Stimulated activated CD8-positive, alpha-beta memory T cell treated with anti-CD3 and anti-CD28 coated beads, Interleukin-4, amount 100 ng/mL, for 4 hours (primary cell): ENCODE results near the gene ZEB1.
"Not testable (repeated sequence)": the region's sequence is repeated elsewhere in the genome, so short reads cannot be mapped to it uniquely, and the experiment has no call there.

Source experiments
- DNase-seq, 2 donors: peaks; one replicate each; pipeline ENCODE4 v3.0.0-alpha.2; 2020; ENCODE audit warnings: low read depth in 2 of 2, low spot score in 1 of 2

The ZEB1 gene

DNA sequence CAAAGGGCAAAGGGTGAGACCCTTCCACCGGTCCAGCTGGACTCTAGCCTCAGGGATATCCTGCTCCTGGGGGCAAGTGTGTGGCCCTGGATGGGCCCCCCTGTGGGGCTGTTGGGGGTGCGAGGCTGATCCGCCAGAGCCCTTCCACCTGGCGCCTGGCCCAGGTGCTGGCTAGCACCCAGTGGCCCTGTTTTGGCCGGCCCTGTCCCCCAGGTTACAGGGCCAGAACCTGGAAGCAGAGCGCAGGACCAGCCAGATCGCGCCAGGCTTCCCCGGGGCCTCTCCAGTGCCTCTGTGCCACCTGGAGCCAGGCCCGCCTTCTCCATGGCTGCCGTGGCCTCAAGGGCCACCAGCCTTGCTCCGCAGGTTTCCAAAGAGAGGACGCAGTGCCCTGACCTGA lies 45.2 kb downstream of the ZEB1 start:
- DNase-seq = not testable (repeated sequence)

DNA sequence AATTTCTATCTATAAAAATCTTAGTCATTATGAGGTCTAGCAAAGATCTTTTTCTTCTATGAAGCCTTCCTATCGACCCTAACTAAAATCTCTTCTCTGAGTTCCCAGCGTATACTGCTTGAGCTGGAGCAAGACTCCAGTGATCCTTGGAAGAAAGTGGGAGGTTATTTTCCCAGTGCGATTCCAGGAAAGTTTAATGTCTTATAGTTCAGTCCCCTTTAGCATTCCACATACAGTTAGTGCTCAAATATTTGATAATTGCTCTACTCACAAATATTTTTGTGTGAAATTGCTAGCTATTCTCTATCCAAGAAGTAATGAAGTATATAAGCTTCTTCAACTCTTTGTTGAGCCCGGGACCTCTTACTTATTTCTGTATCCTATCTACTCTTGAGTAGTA lies 47.7 kb downstream of the ZEB1 start:
- DNase-seq = no peak

DNA sequence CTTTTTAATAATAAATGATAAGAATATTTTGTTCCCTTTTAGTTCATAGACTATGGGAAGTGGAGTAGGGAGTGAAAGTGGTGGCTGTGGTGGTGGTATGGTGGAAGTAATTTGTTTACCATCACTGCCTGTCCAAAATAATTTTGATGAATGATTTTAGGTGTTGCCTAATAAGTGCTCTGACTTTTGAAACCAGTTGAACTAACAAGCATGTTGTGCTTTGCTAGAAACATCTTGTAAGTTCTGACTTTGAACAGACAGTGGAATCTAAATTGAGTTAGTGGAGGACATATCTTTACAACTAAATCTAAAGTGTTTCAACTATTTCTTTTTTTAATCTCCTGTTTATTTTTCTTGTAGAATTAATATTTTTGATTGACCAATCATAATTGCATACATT lies 49.7 kb downstream of the ZEB1 start:
- no peak for DNase-seq

DNA sequence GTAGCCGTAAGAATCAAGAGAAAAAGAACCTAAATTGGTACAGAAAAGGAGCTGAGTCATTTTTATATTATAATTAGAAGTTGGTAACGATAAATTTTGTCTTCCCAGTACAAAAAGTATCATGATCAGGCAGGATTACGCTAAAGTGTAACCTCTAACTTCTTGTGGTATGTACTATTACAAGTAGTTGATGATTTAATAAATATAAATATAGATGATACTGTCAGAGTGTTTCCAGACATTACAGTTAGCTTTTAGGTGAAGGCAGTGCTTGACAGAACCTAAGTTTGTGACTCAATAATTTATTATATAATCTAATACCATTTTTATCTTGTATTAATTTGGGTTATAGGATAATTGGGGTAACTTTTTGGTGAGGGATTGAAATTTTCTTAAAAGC lies 53.4 kb downstream of the ZEB1 start:
- DNase-seq = no peak

DNA sequence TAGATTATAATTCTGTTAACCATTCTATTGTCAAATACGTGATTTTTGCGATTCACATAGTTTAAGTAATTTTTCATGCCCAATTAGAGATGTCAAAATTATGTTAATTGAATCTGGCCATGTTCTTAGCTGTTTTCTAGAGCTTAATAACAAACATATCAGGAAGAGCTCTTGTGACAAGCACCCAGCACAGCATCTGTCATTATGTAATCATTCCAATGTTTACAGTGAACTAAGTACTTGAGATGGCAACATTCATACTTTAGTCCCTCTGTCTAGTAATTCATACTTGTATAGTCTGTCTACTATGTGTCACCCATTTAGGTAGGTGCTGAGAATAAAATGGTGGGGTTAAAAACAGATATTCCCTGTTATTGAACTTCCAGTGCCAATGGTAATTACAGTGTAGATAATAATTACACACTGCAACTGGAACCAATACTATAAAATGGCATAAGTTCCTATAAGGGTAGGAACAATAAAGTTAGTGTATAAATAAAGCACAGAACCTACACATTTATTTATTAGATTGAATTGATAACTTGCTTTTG lies 55.2 kb downstream of the ZEB1 start:
- no peak for DNase-seq

DNA sequence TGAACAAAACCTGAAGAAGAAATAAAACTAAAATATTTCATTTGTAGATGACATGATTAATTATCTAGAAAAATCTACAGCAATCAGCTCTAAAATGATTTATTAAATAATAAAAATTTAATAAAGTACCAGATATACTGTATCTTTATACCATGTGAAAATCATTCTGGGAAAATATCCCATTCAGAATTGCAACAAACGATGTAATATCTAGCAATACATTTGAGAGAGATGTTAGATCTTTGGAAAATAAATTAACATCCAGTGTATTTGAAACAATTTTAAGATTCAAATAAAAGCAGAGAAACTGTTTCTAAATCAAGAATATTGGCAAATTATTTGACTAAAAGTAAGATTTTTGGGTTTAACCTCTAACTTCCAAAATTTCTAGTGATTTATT lies 62.2 kb downstream of the ZEB1 start:
- DNase-seq = no peak

DNA sequence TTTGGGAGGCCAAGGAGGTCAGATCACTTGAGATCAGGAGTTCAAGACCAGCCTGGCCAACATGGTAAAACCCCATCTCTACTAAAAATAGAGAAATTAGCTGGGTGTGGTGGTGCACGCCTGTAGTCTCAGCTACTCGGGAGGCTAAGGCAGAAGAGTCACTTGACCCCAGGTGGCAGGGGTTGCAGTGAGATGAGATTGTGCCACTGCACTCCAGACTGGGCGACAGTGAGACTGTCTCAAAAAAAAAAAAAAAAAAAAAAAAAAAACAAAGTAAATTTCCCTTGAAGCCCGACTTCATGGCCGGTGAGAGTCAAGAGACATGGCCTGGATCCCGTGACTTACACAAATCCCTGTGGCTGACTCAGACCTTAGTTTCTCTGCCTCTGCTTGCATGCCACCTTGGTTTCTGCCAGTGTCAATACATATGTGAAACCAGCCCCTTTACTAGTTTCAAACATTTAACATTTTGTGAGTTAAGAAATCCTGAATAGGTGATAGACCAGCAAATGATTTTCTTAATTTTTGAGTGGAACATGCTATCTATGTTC lies 62.8 kb downstream of the ZEB1 start:
- DNase-seq = no peak

DNA sequence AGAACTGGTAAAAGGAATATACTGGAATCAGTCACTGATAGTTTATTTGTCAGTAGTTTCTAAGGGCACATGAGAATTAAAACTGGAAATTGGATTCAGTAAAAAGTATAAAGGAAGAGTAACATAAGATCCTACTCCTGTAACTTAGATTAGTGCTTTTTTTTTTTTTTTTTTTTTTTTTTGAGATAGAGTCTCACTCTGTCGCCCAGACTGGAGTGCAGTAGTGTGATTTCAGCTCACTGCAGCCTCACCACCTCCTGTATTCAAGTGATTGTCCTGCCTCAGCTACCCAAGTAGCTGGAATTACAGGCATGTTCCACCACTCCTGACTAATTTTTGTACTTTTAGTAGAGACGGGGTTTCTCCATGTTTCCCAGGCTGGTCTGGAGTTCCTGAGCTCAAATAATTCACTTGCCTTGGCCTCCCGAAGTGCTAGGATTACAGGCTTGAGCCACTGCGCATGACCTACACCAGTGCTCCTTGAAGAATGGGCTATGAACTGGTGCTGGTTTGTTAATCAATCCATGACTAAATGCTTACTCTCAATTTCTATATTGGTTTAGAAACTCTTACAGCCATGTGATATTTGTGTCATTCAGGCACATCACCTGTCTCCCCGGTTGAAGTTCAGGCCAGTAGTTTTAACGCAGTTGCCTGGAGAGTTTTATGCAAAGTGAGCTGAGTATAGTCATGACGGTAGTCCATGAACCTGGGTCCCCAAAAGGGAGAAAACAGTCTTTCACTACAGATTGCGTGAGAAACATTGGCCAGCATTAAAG lies 65.0 kb downstream of the ZEB1 start:
- DNase-seq = no peak

DNA sequence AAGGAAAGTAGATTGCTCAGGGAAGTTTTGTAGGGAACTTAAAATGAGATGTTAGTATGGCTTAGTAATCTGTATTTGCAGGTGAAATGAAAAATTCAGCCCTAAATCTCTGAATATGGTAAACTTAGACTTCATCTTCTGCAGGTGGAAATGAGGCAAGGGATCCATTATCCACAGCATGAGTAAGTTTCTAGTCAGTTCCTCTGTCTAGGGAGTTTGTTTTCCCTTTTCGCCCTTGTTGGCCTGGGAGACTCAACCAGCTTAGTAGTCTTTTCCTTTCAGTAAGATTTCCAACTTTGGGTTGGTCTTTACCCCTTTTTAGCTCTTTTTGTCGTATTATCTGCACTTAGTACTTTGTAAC lies 65.6 kb downstream of the ZEB1 start:
- no peak for DNase-seq

DNA sequence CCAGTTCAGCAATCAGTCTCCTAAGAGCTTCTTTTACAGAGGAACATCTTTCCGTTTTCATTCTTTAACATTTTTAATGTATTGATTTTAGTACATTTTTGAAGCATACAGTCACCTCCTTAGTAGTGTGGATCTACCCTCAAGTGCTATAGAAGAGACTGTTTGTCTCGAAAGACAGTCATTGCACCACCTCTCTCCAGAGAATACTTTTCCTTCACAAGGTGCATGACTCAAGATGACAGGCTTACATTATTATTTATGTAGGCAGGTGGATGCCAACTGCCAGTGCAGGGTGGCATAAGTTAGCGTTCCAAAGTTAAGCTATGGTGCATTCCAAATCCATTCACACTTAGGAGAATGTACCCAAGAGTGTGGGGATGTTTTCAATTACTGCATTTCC lies 71.8 kb downstream of the ZEB1 start:
- no peak for DNase-seq

DNA sequence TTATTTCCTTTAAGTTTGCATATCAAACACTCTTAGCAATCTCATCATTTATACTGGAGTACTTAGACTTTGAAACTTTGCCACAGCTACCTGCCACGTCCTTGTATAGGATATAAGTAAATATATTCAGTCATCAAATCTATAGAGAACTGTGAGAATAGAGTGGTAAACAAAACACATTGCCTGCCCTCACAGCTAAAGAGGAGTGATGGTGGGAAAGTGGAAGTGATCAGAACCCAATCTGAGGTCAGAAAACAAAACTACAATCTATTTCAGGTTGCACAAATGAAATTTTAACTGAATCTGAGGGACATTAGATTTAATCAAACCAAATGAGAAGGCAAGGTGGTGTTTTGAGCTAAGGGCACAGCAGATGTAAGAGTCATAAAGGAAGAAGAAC lies 74.8 kb downstream of the ZEB1 start:
- no peak for DNase-seq

DNA sequence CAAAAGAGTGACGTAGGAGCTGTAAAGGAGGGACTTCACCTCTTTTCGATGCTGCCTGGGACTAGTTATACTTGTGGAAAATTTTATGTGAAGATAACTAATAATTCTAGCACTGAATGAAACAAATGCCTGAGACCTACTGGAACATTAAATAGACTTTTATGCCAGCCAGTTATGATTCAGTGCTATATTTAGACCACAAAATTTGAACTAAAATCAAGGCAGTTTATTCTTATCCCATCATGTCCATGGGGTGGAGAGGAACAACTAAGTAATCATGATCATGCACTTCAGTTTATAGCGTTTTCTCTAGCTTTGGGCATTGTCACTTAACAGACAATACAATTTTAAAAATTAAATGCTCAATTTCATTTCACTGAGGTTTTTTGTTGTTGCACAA lies 76.7 kb downstream of the ZEB1 start:
- DNase-seq = no peak

DNA sequence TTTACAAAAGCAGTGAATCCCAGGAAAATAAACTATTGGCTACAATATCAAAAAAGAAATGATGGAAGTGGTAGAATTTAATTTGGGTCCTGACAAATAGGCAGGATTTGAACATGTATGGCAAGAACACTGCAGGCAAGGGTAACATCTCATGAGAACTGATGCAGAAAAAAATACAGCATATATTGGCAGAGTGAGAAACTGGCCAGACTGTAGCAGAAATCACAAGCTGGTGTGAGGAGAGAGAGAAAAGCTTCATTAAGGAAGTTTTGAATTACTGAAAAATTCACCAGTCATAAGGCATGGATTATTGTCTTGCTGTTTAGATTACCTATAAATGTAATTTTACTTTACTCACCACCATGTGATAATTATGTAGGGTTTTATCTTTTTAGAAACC lies 77.4 kb downstream of the ZEB1 start:
- DNase-seq = no peak

DNA sequence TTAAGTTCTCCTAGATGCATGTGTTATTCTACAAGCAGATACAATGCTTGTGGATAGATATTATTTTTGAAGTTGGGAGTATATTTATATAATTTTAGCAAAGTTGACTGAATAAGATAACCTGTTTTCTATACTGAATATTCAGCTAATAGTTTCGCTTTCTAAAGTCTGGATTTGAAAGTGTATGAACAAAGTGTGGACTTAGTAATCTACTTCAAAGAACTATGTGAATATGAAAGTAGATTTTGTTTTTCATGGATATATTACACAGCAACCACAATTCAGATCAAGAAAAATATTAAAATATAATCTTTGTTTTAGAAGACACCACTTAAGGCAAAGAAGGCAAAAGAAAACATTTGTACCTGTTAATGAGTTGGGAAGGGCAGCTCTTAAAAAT lies 78.8 kb downstream of the ZEB1 start:
- no peak for DNase-seq

DNA sequence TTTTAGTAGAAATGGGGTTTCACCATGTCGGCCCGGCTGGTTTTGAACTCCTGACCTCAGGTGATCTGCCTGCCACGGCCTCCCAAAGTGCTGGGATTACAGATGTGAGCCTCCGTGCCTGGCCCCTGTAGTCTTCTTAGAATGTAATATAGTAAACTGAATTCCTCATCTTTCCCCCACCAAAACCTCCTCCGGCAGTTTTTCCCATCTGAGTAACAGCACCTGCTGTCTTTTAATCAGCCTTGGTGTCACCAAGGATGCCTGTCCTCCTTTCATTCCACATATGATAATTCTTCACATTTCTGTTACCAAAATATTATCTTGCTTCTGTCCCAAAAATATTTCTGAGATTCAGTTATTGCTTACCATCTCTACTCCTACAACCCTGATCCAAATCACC lies 80.2 kb downstream of the ZEB1 start:
- DNase-seq = no peak

DNA sequence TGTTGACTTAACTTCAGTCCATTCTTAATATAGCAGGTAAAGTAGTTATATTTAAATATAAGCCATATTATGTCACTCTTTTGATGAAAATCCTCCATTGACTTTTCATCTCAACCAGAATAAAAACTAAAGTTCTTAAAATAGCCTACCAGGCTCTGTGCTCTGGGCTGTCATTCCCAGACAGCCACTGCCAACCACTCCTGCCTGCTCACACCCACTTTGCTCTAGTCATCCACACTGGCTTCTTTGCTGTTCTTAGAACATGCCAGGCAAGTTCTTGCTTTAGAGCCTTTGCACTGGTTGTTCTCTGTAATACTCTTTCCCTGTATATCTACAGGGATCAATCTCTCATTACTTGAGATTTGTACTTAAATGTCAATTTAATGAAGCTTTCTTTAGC lies 80.6 kb downstream of the ZEB1 start:
- DNase-seq = no peak

DNA sequence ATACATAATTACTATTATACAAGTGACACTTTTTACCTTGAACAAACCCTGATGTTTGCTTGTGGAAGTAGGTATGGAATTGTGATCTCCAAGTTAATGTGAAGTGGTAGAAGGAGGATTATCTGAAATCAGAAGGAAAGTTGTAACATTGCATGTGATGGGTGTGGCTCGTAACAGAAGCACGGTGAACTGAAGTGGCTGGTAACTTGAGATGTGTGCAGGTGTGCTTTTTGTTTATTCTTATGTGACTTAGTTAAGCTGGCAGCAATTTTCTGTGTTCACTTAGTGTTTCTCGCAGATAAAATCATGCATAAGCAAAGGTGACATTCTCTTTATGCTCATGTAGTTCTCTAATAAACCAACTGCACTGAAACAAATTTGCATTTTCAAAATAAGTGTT lies 82.3 kb downstream of the ZEB1 start:
- no peak for DNase-seq

DNA sequence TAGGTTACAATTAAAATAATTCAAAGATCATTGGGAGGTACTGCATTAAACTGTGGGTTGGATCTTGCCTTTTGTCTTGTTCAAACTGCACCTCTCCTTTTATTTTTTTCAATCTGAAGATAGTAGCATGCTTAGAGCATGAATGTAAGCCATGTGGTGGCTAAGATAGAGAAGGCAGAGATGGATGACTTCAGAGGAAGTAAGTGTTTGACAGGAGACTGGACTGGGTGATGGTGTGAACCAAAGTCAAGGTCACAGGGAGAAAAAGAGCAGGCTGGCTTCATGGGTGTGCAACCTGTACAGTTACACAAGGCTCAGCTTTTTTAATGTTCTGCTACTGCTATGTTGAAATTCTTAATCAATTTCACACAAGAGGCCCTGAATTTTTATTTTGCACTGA lies 85.6 kb downstream of the ZEB1 start:
- no peak for DNase-seq

DNA sequence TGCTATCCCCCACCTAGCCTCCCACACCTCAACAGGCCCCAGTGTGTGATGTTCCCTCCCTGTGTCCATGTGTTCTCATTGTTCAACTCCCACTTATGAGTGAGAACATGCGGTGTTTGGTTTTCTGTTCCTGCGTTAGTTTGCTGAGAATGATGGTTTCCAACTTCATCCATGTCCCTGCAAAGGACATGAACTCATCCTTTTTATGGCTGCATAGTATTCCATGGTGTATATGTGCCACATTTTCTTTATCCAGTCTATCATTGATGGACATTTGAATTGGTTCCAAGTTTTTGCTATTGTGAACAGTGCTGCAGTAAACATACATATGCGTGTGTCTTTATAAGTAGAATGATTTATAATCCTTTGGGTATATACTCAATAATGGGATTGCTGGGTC lies 86.8 kb downstream of the ZEB1 start:
- not testable (repeated sequence) for DNase-seq

DNA sequence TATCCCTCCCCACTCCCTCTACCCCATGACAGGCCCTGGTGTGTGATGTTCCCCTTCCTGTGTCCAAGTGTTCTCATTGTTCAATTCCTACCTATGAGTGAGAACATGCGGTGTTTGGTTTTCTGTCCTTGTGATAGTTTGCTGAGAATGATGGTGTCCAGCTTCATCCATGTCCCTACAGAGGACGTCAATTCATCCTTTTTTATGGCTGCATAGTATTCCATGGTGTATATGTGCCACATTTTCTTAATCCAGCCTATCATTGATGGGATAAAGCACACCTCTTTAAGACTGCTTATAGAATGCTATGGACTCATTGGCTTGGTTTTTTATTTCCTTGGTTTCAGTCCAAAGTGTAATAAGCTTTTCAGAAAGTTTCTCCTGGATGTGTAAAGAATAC lies 93.4 kb downstream of the ZEB1 start:
- DNase-seq = not testable (repeated sequence)

DNA sequence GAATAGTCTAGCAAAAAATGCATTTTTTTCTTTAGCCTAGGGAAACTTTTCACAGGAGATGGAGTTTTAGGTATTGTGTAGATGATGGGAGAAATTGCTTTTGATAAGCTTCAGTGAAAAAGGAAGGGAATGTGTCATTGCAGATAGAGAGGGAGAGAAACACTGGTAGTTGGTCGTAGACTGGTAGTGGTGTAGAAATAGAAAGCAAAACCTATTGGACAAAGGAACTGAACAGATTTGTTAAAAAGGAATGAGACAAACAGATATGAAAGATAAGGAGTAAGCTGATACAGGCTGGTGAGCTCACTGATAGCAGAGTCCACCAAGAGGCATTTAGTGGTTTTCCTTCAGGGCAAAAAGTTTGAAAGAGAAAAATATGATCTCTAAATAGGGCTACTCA lies 94.3 kb downstream of the ZEB1 start:
- no peak for DNase-seq

DNA sequence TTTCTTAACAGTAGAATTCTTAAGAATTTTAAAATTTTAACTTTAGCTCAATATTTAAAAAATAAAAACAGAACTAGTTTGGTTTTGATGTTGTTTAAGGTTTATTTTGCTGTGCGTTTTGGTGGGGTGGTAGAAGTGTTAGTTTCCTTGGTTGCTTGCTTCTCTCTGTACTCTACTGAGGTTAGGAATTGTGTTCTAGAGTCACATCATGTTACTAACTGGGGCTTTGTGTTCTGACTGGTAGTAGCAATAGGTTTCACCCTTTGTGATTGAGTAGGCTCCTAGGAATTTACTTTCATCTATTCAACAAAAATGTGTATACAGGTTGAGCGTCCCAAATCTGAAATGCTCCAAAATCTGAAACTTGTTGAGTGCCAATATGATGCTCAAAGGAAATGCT lies 99.5 kb downstream of the ZEB1 start:
- DNase-seq = no peak

DNA sequence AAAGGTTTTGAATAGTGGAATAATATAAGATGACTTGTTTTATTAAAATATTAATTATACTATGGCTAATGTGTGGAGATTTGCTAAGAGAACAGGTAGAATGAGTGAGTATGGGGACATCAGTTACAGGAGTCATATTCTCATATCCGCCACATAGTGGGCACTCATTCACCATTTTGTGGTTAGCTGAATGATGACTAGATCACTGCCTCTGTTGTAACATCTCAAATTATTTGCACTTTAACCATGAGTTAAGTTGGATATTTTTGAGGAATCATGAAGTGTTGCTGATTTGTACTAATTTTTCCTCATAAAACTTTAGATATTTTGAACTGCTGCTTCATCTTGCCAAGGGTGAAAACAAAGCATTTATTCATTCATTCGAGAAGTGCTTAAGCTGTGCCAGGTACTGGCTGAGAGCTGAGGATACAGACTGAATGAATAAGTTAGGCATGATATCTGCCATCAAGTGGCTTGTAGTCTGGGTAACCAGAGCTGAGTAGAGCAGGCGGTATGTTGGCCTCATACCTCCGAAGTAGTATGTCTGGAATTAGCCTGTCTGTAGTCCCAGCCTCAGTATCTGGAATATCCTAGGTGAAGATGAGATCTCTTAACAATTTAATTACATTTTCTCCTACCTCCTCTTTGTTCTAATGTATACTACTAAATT lies 100.5 kb downstream of the ZEB1 start:
- no peak for DNase-seq
